Prostate gland (tissue), 2 donors: Measurements from ENCODE around the gene UVRAG.

Experiments used
- POLR2A ChIP-seq: fragments of 450-650 bp; IDR thresholded peaks from one replicate; pipeline ENCODE4 v1.6.1; 2016; ENCODE audit warnings: antibody characterized with exemption, mild to moderate bottlenecking
- TF ChIP-seq, protein P1 (sequence below), 4 experiments: fragments of 200-600 bp in 2 of 4; fragments of 450-650 bp in 2 of 4; sonication (generic) in 2 of 4; IDR thresholded peaks; 1 replicate in 3 of 4; 2 replicates in 1 of 4; pipeline ENCODE4 v1.5.1; 2016 to 2019; ENCODE audit warnings: antibody characterized with exemption in 4 of 4, mild to moderate bottlenecking in 2 of 4, moderate library complexity in 2 of 4

- TF ChIP-seq, protein P1, sequence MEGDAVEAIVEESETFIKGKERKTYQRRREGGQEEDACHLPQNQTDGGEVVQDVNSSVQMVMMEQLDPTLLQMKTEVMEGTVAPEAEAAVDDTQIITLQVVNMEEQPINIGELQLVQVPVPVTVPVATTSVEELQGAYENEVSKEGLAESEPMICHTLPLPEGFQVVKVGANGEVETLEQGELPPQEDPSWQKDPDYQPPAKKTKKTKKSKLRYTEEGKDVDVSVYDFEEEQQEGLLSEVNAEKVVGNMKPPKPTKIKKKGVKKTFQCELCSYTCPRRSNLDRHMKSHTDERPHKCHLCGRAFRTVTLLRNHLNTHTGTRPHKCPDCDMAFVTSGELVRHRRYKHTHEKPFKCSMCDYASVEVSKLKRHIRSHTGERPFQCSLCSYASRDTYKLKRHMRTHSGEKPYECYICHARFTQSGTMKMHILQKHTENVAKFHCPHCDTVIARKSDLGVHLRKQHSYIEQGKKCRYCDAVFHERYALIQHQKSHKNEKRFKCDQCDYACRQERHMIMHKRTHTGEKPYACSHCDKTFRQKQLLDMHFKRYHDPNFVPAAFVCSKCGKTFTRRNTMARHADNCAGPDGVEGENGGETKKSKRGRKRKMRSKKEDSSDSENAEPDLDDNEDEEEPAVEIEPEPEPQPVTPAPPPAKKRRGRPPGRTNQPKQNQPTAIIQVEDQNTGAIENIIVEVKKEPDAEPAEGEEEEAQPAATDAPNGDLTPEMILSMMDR (IDR thresholded peaks at IDR 0.05), result no peak
- no peak for TF ChIP-seq POLR2A
These were observed 13.5 kb upstream of the UVRAG start for GRCh38 chr11:75801362-75802020.
